GM06990 (cell line): ENCODE results near the gene TRIM72.
"Not testable (repeated sequence)": the region's sequence is repeated elsewhere in the genome, so short reads cannot be mapped to it uniquely, and the experiment has no call there.

Source experiments
- DNase-seq: peaks from one replicate; pipeline ENCODE4 v3.0.0-alpha.2; 2011; ENCODE audit not compliant: insufficient read length; ENCODE audit errors: extremely low read depth
- H3K27me3 ChIP-seq: replicated peaks from 2 replicates; pipeline ENCODE4 v1.6.0; 2011; ENCODE audit warnings: low read length; ENCODE audit not compliant: control insufficient read depth, insufficient read depth
- H3K36me3 ChIP-seq: 2 replicates; pipeline ENCODE4 v1.5.1; 2011; ENCODE audit warnings: low read length; ENCODE audit not compliant: control insufficient read depth, insufficient read depth
- H3K4me3 ChIP-seq: replicated peaks from 2 replicates; pipeline ENCODE4 v1.5.1; 2011; ENCODE audit warnings: low read depth, mild to moderate bottlenecking, control low read depth, low read length
- TF ChIP-seq, protein P1 (sequence below): IDR thresholded peaks from 2 replicates; pipeline ENCODE4 v1.5.1; 2011; ENCODE audit warnings: low read length, control low read depth, mild to moderate bottlenecking, inconsistent platforms; ENCODE audit not compliant: insufficient read depth, poor library complexity, severe bottlenecking

TRIM72 gene, protein sequence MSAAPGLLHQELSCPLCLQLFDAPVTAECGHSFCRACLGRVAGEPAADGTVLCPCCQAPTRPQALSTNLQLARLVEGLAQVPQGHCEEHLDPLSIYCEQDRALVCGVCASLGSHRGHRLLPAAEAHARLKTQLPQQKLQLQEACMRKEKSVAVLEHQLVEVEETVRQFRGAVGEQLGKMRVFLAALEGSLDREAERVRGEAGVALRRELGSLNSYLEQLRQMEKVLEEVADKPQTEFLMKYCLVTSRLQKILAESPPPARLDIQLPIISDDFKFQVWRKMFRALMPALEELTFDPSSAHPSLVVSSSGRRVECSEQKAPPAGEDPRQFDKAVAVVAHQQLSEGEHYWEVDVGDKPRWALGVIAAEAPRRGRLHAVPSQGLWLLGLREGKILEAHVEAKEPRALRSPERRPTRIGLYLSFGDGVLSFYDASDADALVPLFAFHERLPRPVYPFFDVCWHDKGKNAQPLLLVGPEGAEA

DNA sequence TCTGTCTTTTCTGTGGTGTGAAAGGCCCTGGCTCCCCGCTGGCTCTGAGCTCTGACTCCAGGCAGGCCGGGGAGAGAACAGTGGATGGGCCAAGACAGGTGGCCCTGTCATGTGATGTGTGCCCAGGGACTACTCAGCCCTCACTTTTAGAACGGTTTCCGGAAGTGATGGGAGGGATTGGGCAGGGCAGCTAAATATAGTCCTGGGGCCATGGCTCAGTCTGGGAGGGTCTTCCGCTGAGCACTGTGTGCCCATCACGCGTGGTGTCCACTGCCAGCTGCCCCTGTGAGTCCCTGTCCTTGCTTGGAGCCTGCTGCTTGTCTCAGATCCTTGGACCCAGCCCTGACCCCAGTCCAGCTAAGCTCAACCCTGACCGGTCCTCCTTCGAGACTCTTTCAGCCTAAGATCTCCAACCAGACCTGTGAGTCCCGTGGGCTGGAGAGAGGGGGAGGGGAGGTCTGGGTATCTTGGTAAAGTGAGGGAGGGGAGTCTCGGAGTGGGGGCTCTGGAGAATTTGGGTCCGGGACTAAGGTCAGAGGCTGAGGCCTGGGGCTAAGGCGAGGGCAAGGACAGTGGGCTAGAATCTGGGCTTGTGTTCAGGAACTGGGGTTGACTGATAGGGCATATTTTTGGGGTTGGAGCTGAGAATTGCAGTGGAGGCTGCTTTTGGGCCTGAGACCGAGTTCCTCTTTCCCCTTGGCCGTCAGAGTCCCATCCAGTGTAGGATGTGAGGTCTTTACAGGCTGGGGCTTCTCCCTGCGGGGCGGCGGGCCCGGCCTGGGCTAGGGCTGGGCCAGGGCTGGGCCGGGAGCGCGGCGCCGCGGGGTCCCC lies at the start of gene TRIM72:
TRIM72 (plus strand) TSS at position 243 of the 831 bp plus-strand sequence. CDS start 620 bp downstream, outside the sequence.
- TF ChIP-seq, protein P1, sequence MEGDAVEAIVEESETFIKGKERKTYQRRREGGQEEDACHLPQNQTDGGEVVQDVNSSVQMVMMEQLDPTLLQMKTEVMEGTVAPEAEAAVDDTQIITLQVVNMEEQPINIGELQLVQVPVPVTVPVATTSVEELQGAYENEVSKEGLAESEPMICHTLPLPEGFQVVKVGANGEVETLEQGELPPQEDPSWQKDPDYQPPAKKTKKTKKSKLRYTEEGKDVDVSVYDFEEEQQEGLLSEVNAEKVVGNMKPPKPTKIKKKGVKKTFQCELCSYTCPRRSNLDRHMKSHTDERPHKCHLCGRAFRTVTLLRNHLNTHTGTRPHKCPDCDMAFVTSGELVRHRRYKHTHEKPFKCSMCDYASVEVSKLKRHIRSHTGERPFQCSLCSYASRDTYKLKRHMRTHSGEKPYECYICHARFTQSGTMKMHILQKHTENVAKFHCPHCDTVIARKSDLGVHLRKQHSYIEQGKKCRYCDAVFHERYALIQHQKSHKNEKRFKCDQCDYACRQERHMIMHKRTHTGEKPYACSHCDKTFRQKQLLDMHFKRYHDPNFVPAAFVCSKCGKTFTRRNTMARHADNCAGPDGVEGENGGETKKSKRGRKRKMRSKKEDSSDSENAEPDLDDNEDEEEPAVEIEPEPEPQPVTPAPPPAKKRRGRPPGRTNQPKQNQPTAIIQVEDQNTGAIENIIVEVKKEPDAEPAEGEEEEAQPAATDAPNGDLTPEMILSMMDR = no peak
- Histone ChIP-seq H3K27me3 (peaks cover 3% of the 10 kb centered on the region), H3K4me3 (no peak within 1 kb of the TSS), H3K36me3 (no peaks in the 10 kb centered on the region)
- no peak for DNase-seq

DNA sequence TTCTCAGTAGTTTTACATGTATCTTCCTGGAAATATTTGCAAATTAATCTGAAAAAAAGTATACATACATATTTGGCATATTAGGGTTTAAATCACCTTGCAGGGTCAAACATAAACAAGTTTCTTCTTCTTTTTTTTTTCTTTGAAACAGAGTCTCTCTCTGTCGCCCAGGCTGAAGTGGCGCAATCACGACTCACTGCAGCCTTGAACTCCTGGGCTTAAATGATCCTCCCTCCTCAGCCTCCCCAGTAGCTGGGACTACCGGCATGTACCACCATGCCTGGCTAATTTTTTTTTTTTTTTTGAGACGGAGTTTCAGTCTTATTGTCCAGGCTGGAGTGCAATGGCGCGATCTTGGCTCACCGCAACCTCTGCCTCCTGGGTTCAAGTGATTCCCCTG lies 46.6 kb upstream of the TRIM72 start:
- TF ChIP-seq, protein P1 = no peak
- H3K36me3 ChIP-seq = no peaks in the 10 kb centered on the region
- no peak for DNase-seq
- no peaks in the 10 kb centered on the region for H3K27me3 ChIP-seq
- no peak overlapping the region for H3K4me3 ChIP-seq

DNA sequence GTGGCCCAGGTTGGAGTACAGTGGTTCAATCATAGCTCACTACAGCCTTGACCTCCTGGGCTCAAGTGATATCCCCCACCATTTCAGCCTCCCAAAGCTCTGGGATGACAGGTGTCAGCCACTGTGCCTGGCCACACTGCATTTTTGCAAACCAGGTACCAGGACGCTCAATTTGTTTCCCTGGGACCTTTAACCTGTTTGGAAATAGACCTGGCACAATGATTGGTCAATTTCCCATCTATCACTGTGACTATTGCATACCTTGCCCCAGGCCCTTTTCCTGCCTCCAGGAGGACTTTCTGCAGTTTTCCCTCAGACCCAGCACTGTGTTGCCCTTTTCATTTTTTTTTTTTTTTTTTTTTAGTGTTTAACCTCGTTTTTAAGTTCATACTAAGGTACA lies 45.1 kb upstream of the TRIM72 start:
- Histone ChIP-seq H3K4me3 (no peak overlapping the region), H3K27me3 (no peaks in the 10 kb centered on the region), H3K36me3 (no peaks in the 10 kb centered on the region)
- DNase-seq = no peak
- TF ChIP-seq, protein P1 = no peak

DNA sequence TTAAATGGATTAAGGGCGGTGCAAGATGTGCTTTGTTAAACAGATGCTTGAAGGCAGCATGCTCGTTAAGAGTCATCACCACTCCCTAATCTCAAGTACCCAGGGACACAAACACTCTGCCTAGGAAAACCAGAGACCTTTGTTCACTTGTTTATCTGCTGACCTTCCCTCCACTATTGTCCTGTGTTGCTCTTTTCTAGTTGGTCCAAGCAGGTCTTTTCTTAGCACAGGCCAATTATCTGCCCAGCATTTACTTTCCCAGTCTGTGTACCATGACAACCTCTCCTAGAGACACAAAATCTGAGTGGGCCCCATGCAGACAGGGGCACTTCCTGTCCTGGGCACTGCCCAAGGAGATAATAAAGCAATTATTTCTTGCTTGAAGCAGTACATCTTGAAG lies 43.9 kb upstream of the TRIM72 start:
- not testable (repeated sequence) for H3K4me3 ChIP-seq, H3K36me3 ChIP-seq, H3K27me3 ChIP-seq, DNase-seq

DNA sequence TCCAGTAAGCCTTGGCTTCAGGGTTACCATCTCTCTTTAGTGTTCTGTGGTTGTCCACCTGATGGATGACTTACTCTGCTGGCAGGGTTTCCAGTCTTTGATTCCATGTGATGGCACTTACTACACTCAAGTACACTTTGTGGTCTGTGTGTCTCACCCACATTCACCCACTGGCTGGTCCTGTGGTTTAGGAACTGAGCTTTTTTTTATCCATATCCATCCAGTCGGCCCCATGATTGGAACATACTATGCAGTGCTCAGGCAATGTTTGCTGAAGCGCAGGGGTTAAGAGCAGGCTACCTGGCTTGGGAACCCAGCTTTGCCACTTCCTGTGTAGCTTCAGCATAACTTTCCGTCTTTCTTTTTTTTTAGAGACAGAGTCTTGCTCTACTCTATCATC lies 36.8 kb upstream of the TRIM72 start:
- Histone ChIP-seq H3K36me3 (no peaks in the 10 kb centered on the region; the same call in 1 of the 2 replicates), H3K27me3 (no peaks in the 10 kb centered on the region), H3K4me3 (no peak overlapping the region)
- TF ChIP-seq, protein P1 = no peak
- DNase-seq = no peak

DNA sequence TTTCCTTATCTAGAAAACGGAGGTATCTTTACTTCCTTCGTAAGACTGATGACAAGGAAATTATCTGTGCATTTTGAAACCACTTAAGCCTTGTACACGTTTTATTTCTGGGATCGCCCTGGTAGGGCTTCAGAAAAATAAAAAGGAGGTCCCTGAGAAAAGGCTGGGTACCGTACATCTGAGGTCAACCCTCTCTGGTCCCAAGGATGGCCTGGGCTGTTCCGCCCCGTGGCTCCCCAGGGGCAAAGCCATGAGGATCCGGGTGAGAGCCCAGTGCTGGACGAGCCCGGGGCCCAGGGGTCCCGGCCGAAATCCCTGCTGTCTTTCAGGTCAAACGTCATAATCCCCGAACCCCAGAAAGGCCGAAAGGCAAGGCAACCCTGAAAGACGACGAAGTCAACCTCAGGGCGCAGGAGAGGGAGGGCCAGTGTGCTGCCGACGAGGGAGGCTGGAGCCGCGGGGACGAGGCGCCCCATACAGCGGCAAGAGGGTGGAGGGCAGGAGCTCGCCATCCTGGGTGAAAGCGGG lies 34.6 kb upstream of the TRIM72 start:
- Histone ChIP-seq H3K4me3 (peak overlapping the region; percentile 59), H3K27me3 (no peaks in the 10 kb centered on the region), H3K36me3 (peaks cover 10% of the 10 kb centered on the region)
- TF ChIP-seq, protein P1 = no peak
- no peak for DNase-seq
